ENCODE results near the gene WNT16.
"Not testable (repeated sequence)": the region's sequence is repeated elsewhere in the genome, so short reads cannot be mapped to it uniquely, and the experiment has no call there.

Gene WNT16, protein sequence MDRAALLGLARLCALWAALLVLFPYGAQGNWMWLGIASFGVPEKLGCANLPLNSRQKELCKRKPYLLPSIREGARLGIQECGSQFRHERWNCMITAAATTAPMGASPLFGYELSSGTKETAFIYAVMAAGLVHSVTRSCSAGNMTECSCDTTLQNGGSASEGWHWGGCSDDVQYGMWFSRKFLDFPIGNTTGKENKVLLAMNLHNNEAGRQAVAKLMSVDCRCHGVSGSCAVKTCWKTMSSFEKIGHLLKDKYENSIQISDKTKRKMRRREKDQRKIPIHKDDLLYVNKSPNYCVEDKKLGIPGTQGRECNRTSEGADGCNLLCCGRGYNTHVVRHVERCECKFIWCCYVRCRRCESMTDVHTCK

DNA sequence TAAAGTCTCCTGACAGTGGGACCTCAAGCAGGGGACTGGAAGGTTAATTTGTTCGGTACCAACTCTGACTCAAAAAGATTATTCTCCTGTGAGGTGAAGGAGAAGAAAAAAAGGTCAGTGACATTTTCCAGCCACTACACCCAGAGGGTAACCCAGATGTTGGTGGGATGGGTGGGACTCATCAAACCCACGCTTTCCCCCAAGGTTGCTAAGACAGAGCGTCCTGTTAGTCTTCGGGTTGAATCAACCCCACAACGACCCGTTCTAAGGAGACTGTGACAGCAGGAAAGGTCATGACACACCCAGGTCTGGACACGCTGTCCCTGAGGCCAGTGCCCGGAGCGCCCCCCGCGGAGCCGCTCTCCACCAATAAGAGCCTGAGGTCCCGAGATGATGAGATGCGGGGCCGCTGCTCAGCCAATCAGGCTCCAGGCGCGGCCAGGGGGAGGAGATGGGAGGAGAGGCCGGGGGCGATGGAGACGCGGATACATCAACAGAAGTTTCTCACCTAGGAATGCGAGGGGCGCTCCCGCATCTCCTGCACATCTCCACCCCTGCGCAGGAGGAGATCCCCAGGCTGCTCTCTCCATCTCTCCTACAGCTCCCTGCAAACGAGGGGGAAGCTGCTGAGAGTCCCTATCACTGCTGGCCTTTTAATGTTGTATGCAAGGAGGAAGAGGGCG, at the start of gene WNT16:
Gene WNT16, plus strand, starts transcription at position 493 of the 683 bp plus-strand sequence. CDS start 293 bp downstream, outside the sequence.
- in situ Hi-C loops (cut with HindIII; ENCODE audit: low pct_unique_long_range_greater_than_20kb, low sequenced_read_pairs): no loop called here
- DNase-seq (ENCODE audit: low read depth in 1 of 2, low spot score in 1 of 2): no peak

DNA sequence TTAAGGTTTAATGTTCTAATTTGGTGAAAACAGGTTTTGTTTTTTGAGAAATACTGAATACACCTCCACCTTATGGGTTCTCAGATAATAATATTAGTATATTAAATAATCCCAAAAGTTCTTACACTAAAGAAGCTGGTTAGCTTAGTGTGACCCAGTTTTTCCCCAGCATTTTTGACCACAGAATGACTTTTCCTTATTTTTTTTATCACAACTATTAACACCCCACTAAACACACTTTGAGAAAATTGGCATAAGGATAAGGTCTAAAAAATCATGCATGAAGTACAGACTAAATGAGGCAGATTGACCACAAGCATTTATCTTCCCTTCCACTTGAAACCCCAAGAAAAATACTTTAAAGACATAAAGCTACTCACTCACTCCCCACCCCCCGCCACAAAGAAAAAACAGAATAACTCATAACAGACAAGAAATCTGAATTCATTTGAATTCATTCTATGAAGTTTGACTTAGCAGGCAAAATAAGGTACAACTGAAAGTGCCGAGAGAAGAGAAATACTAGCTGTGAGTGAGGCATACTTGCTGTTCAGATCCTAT, 49.7 kb upstream of the WNT16 start:
- no peak for TF ChIP-seq JUND (IDR thresholded peaks at IDR 0.05; ENCODE audit: low read depth)
- in situ Hi-C loops (cut with HindIII; ENCODE audit: low pct_unique_long_range_greater_than_20kb, low sequenced_read_pairs): no loop called here
- DNase-seq (ENCODE audit: low read depth in 1 of 2, low spot score in 1 of 2): no peak

More for the DNA sequence above, at the start of gene WNT16:
- no peak for TF ChIP-seq JUND (IDR thresholded peaks at IDR 0.05; ENCODE audit: low read depth)

DNA sequence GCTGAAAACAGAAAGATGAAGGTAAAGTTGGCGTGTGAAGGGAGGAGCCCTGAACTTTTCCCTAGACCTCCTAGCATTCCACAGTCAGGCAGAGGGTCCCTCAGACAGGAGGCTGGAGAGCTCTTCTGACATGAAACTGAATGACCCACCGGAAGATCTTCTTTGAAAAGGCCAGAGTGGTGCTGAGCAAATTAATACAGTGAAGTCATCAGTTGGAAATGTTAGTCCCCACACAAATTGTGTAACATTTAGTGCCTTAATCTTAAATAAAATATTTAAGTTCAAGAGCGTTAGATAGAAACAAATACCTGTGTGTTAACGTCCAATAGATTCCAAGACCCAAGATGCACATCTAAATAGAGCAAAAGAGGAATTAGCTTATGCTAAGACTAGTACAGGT, 49.0 kb upstream of the WNT16 start:
- DNase-seq (ENCODE audit: low read depth in 1 of 2, low spot score in 1 of 2): no peak
- no peak for TF ChIP-seq JUND (IDR thresholded peaks at IDR 0.05; ENCODE audit: low read depth)
- in situ Hi-C loops (cut with HindIII; ENCODE audit: low pct_unique_long_range_greater_than_20kb, low sequenced_read_pairs): no loop called here

DNA sequence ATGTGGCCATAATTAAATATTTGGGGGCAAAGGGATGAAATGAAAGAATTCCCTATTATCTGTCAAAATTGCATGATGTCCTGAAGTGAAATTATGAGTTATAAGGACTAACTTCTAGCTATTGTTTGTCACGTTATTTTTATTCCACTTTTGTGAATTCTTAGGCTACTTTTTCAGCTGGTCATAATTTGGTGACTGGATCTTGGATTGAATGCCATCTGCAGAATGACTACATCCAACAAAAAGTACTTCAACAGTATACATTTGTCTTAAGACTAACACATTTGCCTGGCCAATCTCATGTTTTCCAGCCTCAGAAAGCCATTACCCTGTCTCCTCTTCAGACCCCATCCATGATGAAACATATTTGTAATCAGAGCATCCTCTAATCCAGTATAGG, 48.1 kb upstream of the WNT16 start:
- no peak for DNase-seq (ENCODE audit: low read depth in 1 of 2, low spot score in 1 of 2)
- TF ChIP-seq JUND (IDR thresholded peaks at IDR 0.05; ENCODE audit: low read depth): no peak
- in situ Hi-C loops (cut with HindIII; ENCODE audit: low pct_unique_long_range_greater_than_20kb, low sequenced_read_pairs): no loop called here

DNA sequence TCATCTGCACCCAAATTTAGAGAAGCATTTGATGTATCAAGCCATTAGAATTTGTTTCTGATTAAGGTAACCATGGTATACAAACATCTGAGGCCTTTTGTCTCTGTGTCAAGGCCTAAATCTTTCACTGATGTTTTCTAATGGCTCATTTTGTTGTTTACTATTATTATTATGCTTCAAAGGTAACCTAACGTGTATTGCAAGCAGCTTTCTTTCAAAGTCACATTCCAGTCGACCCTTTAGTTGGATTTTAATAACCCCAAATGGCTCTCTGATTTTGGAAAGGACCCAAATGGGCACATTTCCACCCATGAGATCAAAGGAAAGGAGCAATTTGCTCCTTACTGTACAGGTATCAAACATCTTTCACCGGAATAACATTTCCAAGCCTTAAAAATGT, 46.7 kb upstream of the WNT16 start:
- no peak for DNase-seq (ENCODE audit: low read depth in 1 of 2, low spot score in 1 of 2)
- in situ Hi-C loops (cut with HindIII; ENCODE audit: low pct_unique_long_range_greater_than_20kb, low sequenced_read_pairs): no loop called here
- TF ChIP-seq JUND (IDR thresholded peaks at IDR 0.05; ENCODE audit: low read depth): no peak

DNA sequence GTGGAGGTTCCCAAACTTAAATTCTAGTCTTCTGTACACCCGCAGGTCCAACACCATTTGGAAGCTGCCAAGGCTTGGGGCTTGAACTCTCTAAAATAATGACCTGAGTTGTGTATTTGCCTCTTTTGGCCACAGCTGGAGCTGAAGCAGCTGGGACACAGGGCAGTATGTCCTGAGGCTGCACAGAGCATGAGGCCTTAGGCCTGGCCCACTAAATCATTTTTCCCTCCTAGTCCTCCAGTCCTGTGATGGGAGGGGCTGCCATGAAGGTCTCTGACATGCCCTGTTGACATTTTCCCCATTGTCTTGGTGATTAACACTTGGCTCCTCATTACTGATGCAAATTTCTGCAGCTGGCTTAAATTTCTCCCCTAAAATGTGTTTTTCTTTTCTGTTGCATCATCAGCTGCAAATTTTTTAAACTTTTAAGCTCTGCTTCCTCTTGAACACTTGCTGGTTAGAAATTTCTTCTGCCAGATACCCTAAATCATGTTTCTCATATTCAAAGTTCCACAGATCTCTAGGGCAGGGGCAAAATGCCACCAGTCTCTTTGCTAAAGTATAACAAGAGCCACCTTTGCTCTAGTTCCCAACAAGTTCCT, 43.6 kb upstream of the WNT16 start:
- no peak for DNase-seq (ENCODE audit: low read depth in 1 of 2, low spot score in 1 of 2)
- no peak for TF ChIP-seq JUND (IDR thresholded peaks at IDR 0.05; ENCODE audit: low read depth)
- in situ Hi-C loops (cut with HindIII; ENCODE audit: low pct_unique_long_range_greater_than_20kb, low sequenced_read_pairs): no loop called here

DNA sequence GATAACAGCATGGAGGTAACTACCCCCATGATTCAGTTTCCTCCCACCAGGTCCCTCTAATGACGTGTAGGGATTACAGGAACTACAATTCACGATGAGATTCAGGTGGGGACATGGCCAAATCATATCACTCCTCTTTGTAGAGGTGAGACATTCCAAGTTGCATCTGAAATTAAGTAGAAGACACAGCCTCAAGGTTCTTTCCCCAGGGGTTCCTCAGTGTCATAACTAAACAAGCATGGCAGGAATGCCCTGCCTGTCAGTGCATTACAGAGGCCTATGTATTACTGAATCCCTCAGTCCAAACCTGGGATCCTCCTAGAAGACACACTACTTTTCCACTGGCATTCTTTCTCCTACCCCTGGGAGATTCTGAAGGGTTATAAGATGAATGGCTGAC, 42.6 kb upstream of the WNT16 start:
- TF ChIP-seq JUND (IDR thresholded peaks at IDR 0.05; ENCODE audit: low read depth): no peak
- no peak for DNase-seq (ENCODE audit: low read depth in 1 of 2, low spot score in 1 of 2)
- in situ Hi-C loops (cut with HindIII; ENCODE audit: low pct_unique_long_range_greater_than_20kb, low sequenced_read_pairs): no loop called here

DNA sequence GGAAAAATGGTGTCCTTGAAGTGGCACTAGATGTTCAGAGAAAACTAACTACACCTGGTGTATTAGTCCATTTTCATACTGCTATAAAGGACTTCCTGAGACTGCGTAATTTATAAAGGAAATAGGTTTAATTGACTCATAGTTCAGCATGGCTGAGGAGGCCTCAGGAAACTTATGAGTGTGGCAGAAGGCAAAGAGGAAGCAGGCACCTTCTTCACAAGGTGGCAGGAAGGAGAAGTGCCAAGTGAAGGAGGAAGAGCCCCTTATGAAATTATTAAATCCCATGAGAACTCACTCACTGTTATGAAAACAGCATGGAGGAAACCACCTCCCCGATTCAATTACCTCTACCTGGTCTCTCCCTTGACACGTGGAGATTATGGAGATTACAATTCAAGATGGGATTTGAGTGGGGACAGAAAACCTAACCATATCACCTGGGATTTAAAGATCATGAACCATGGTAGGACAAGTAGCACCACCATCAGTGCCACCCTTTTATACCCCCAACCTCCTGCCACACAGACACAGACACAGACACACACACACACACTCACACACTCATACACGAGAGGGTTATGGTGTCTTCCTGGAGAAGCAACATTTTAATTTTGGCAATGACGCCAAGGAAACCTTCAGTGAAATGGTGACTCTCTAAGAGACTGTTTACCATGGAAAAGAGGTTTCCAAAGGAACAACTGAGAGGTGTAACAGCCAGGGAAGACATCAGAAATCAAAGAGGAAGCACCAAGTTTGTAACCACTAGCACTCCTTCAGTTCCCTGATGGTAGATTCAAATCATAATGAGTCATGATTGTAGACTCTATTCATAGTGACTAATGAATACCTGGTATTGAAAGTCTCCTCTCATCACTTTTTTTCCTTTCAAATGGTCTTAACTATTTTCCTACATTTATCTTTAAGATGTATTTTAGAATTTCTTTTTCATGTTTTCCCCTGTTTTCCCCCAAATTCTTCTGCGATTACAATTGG, 41.8 kb upstream of the WNT16 start:
- in situ Hi-C loops (cut with HindIII; ENCODE audit: low pct_unique_long_range_greater_than_20kb, low sequenced_read_pairs): no loop called here
- no peak for DNase-seq (ENCODE audit: low read depth in 1 of 2, low spot score in 1 of 2)
- no peak for TF ChIP-seq JUND (IDR thresholded peaks at IDR 0.05; ENCODE audit: low read depth)

DNA sequence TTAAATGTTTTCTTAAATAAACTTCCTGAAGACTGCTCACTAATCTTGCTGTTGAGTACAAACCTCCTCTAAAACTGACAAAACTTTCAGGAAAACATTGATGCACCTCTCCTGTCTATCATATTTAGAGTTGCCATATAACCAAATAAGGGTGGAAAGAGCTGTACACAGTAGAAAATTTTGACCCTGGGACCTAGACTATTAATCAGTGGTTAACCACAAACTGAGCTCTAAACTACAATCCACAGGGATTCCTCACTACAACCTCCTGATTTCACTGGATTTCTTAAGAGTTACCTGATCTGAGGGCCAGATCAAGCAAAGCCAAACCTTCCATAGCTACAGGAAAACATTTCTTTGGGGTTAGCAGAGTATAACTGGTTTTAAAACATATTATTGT, 39.9 kb upstream of the WNT16 start:
- no peak for TF ChIP-seq JUND (IDR thresholded peaks at IDR 0.05; ENCODE audit: low read depth)
- no peak for DNase-seq (ENCODE audit: low read depth in 1 of 2, low spot score in 1 of 2)
- in situ Hi-C loops (cut with HindIII; ENCODE audit: low pct_unique_long_range_greater_than_20kb, low sequenced_read_pairs): no loop called here

DNA sequence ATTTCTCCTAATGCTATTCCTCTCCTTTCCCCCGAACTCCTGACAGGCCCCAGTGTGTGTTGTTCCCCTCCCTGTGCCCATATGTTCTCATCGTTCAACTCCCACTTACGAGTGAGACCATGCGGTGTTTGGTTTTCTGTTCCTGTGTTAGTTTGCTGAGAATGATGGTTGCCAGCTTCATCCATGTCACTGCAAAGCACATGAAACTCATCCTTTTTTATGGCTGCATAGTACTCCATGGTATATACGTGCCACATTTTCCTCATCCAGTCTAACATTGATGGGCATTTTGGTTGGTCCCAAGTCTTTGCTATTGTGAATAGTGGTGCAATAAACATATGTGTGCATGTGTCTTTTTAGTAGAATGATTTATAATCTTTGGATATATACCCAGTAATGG, 38.9 kb upstream of the WNT16 start:
- DNase-seq (ENCODE audit: low read depth in 1 of 2, low spot score in 1 of 2); in situ Hi-C loops (cut with HindIII; ENCODE audit: low pct_unique_long_range_greater_than_20kb, low sequenced_read_pairs): not testable (repeated sequence)

DNA sequence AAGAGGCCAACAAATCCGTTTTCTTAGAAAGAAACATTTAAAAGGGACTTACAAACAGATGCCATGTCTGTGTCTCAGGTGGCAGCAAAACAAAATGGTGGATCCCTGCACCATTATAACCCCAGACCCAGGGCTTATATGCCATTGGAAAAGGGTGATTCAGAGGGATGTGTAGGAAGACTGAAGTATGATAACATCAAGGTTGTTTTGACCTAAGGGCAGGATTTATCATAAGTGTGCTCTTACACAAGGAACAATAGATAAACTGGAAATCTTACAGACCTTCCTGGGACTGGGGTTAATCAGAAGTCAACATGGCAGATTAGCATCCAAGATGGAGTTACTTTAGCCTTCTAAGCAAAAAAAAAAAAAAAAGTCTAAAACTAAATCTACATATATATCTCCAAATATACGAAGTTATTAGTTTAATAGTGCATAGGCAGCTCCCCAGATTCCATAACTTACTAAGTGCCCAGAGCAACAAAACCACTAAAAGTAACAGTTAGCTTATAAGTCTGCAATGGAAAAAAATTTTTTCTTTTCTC, 34.3 kb upstream of the WNT16 start:
- in situ Hi-C loops (cut with HindIII; ENCODE audit: low pct_unique_long_range_greater_than_20kb, low sequenced_read_pairs): no loop called here
- TF ChIP-seq JUND (IDR thresholded peaks at IDR 0.05; ENCODE audit: low read depth): no peak
- no peak for DNase-seq (ENCODE audit: low read depth in 1 of 2, low spot score in 1 of 2)

DNA sequence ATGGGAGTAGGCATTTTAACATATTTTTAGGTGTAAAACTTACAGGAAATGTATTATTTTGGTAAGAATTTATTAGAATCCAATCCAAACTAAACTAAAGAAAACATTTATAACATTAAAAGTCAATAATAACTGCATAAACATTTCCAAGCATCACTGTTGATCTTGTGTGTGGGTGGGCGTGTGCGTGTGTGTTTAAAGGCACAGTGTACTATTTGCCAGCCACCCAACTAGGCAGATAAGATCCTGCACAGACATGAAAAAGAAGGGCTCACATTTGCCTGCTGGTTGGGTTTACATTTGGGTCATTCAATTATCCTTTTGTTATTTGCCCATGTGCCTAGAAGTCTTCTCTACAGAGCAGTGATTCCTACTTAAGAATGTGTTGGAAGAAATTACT, 31.0 kb upstream of the WNT16 start:
- in situ Hi-C loops (cut with HindIII; ENCODE audit: low pct_unique_long_range_greater_than_20kb, low sequenced_read_pairs): no loop called here
- DNase-seq (ENCODE audit: low read depth in 1 of 2, low spot score in 1 of 2): no peak
- TF ChIP-seq JUND (IDR thresholded peaks at IDR 0.05; ENCODE audit: low read depth): no peak
